K562 (cell line): ENCODE measurements around the gene MYOCD. TPM values are rescaled to one million over a fixed set of nuclear protein-coding genes. Genes with fewer than 3 reads are reported as not detected.

Experiments
- ATAC-seq: fragments of 200-7000 bp; cut with Tn5 transposase; 3 replicates; pipeline ENCODE4 v1.9.1; 2020; ENCODE audit warnings: moderate library complexity
- BruUV-seq: library from RNA; stranded (reverse); fragments of 400-500 nt; replicated peaks from 2 replicates; lab custom pipeline; 2021; lab: Mats Ljungman, UMichigan
- CTCF ChIA-PET: fragments of 300-600 bp; formaldehyde crosslinking; extraction: SDS; loops from one replicate; lab custom pipeline; 2021; ENCODE audit warnings: low intra/inter-chr PET ratio; lab: Yijun Ruan, JAX
- POLR2A ChIA-PET: fragments of 300-600, 350-650 bp; sonication (Branson Sonifier 250); formaldehyde crosslinking; extraction: SDS; loops from one replicate; lab custom pipeline; 2021; ENCODE audit warnings: antibody characterized with exemption, inconsistent platforms; lab: Yijun Ruan, JAX
- DNase-seq, 4 experiments: peaks; one replicate each; pipeline versions ENCODE4 v3.0.0 to v3.0.0-alpha.2; 2011 to 2018; ENCODE audit warnings: low spot score in 3 of 4, mixed read lengths in 3 of 4; ENCODE audit errors: extremely low read depth in 1 of 4
- FAIRE-seq: peaks from 2 replicates; lab custom pipeline; 2011; peaks lifted over from hg19 to GRCh38; lab: Jason Lieb, UNC
- H2AFZ ChIP-seq: 2 replicates; pipeline ENCODE4 v1.6.0; 2011; ENCODE audit warnings: low read depth, low read length, control low read depth, inconsistent platforms
- H3K27ac ChIP-seq: fragments of 200-600 bp; 3 replicates; pipeline ENCODE4 v1.8.0; 2011; ENCODE audit warnings: low read depth, mild to moderate bottlenecking, control low read depth, inconsistent platforms, low read length, moderate library complexity, mixed read lengths; ENCODE audit errors: extremely low read depth
- H3K27me3 ChIP-seq, 2 experiments: fragments of 300-600 bp in 1 of 2; 2 replicates in 1 of 2; 3 replicates in 1 of 2; pipeline versions ENCODE4 v1.6.0 to v1.8.0; 2011; ENCODE audit warnings: inconsistent platforms in 2 of 2, low read length in 2 of 2, mild to moderate bottlenecking in 1 of 2, mixed read lengths in 1 of 2, moderate library complexity in 1 of 2; ENCODE audit not compliant: control insufficient read depth in 2 of 2, insufficient read depth in 2 of 2
- H3K36me3 ChIP-seq: fragments of 300-600 bp; 3 replicates; pipeline ENCODE4 v1.8.0; 2011; ENCODE audit warnings: mild to moderate bottlenecking, low read length, inconsistent platforms; ENCODE audit not compliant: control insufficient read depth, insufficient read depth
- H3K4me1 ChIP-seq, 2 experiments: fragments of 200-600 bp in 1 of 2; replicated peaks in 1 of 2; 2 replicates in 1 of 2; 3 replicates in 1 of 2; pipeline versions ENCODE4 v1.5.1 to v1.8.0; 2011; ENCODE audit warnings: inconsistent platforms in 2 of 2, low read length in 2 of 2, mild to moderate bottlenecking in 1 of 2, mixed read lengths in 1 of 2, moderate library complexity in 1 of 2; ENCODE audit not compliant: control insufficient read depth in 2 of 2, insufficient read depth in 2 of 2
- H3K4me2 ChIP-seq: 2 replicates; pipeline ENCODE4 v1.6.1; 2011; ENCODE audit warnings: low read length, control low read depth, inconsistent platforms, mixed read lengths; ENCODE audit not compliant: insufficient read depth
- H3K4me3 ChIP-seq: fragments of 200-600 bp; sonication (generic), shearing (Covaris generic); 2 replicates; pipeline ENCODE4 v1.5.1; 2016; ENCODE audit warnings: control low read depth, inconsistent platforms
- H3K79me2 ChIP-seq: fragments of 200-600 bp; 3 replicates; pipeline ENCODE4 v1.8.0; 2011; ENCODE audit warnings: low read length, inconsistent platforms; ENCODE audit not compliant: control insufficient read depth, insufficient read depth
- H3K9ac ChIP-seq, 2 experiments: 2 replicates each; pipeline versions ENCODE4 v1.6.0 to v1.6.1; 2011; ENCODE audit warnings: low read depth in 2 of 2, low read length in 2 of 2, control low read depth in 1 of 2, inconsistent platforms in 1 of 2, mild to moderate bottlenecking in 1 of 2, mixed read lengths in 1 of 2; ENCODE audit not compliant: insufficient read depth in 1 of 2
- H3K9me1 ChIP-seq: one replicate; pipeline ENCODE4 v1.6.0; 2011; ENCODE audit warnings: inconsistent platforms, mild to moderate bottlenecking, low read length, moderate library complexity; ENCODE audit not compliant: control insufficient read depth, insufficient read depth
- H3K9me3 ChIP-seq: replicated peaks from 2 replicates; pipeline ENCODE4 v1.5.1; 2011; ENCODE audit warnings: low read depth, low read length, inconsistent platforms; ENCODE audit not compliant: control insufficient read depth, insufficient read depth
- H4K20me1 ChIP-seq: replicated peaks from 2 replicates; pipeline ENCODE4 v1.6.1; 2011; ENCODE audit warnings: low read length, inconsistent platforms, mixed read lengths; ENCODE audit not compliant: control insufficient read depth, insufficient read depth
- BRD4 ChIP-seq: fragments of 200-600 bp; sonication (generic); IDR thresholded peaks from 2 replicates; pipeline ENCODE4 v1.6.1; 2017; ENCODE audit warnings: inconsistent platforms
- CHD1 ChIP-seq: fragments of 200-600 bp; sonication (generic); IDR thresholded peaks from one replicate; pipeline ENCODE4 v1.6.1; 2012; ENCODE audit warnings: mild to moderate bottlenecking, moderate library complexity, low read length, inconsistent platforms
- DPF2 ChIP-seq: fragments of 450-650 bp; IDR thresholded peaks from 2 replicates; pipeline ENCODE4 v1.6.1; 2016
- MCM3 ChIP-seq: fragments of 450-650 bp; IDR thresholded peaks from 2 replicates; pipeline ENCODE4 v1.6.1; 2016
- MEIS2 ChIP-seq: fragments of 450-650 bp; IDR thresholded peaks from 2 replicates; pipeline ENCODE4 v1.6.1; 2014; ENCODE audit warnings: mild to moderate bottlenecking; ENCODE audit not compliant: partially characterized antibody
- RFX5 ChIP-seq: IDR thresholded peaks from 2 replicates; pipeline ENCODE4 v1.6.1; 2011; ENCODE audit warnings: low read depth, mild to moderate bottlenecking, improper control_type of control experiment, low read length
- SMAD2 ChIP-seq: fragments of 150-350 bp; IDR thresholded peaks from 2 replicates; pipeline ENCODE4 v1.6.1; 2014; ENCODE audit warnings: low read depth, mild to moderate bottlenecking, low read length
- TEAD2 ChIP-seq: fragments of 450-650 bp; IDR thresholded peaks from 2 replicates; pipeline ENCODE4 v1.6.1; 2016; ENCODE audit warnings: missing genetic modification characterization, control low read depth, missing compliant biosample characterization
- WHSC1 ChIP-seq: IDR thresholded peaks from one replicate; pipeline ENCODE4 v1.6.1; 2012; ENCODE audit warnings: low read length, control low read depth, inconsistent platforms
- ZNF274 ChIP-seq: IDR thresholded peaks from 2 replicates; pipeline ENCODE4 v1.6.1; 2011; ENCODE audit warnings: low read depth, mild to moderate bottlenecking, low read length, moderate library complexity, borderline replicate concordance
- ZNF436 ChIP-seq: fragments of 250-450, 450-650 bp; sonication (Bioruptor Pico); formaldehyde crosslinking; IDR thresholded peaks from 2 replicates; pipeline ENCODE4 v1.7.0; 2020; ENCODE audit warnings: mild to moderate bottlenecking
- WGBS: fragments of 100-300 bp; shearing (Covaris generic); methylation state at CpG from one replicate; pipeline ENCODE4 v1.1.6; 2016; ENCODE audit warnings: low coverage, mixed read lengths; ENCODE audit not compliant: insufficient coverage; ENCODE audit errors: missing lambda C conversion rate; 5-methylcytosine and 5-hydroxymethylcytosine counted together
- in situ Hi-C: fragments of 300-500 bp; cut with MboI; formaldehyde crosslinking; loops from 4 replicates; pipeline ENCODE4 v1.15.0; 2018; ENCODE audit warnings: inconsistent platforms, mixed read lengths
- intact Hi-C: fragments of 100-400 bp; cut with micrococcal nuclease; formaldehyde crosslinking; loops from 2 replicates; pipeline ENCODE4 v1.14.2; 2022
- polyA plus RNA-seq, 8 experiments: library from polyadenylated mRNA; depleted of rRNA in 4 of 8; stranded (reverse) in 5 of 8; unstranded in 3 of 8; fragments of >200 nt; fragmentation: Nextera tagmentation in 2 of 8; fragmentation: Illumina TruSeq in 1 of 8; extraction: Ambion mirVana in 2 of 8; extraction: Trizol in 1 of 8; gene quantifications; 2 replicates each; pipeline versions ENCODE4 v1.2.1 to v1.2.3, GENCODE V29; 2011 to 2014; ENCODE audit warnings: inconsistent platforms in 1 of 8, missing spikeins in 1 of 8
- total RNA-seq, 7 experiments: library from RNA; depleted of rRNA in 6 of 7; stranded (reverse); fragments of >200 nt in 6 of 7; fragmentation: Illumina TruSeq in 2 of 7; extraction: Trizol in 2 of 7; gene quantifications; 2 replicates each; pipeline versions ENCODE4 v1.2.1 to v1.2.3, GENCODE V29; 2011 to 2021; ENCODE audit warnings: low replicate concordance in 1 of 7
- TF ChIP-seq, protein P1 (sequence below): sonication (generic); formaldehyde crosslinking; IDR thresholded peaks from 2 replicates; pipeline ENCODE4 v1.8.1; 2023; ENCODE audit warnings: missing genetic modification reagents, mild to moderate bottlenecking, borderline replicate concordance
- TF ChIP-seq, protein P2 (sequence below): fragments of 450-650 bp; formaldehyde crosslinking; IDR thresholded peaks from 2 replicates; pipeline ENCODE4 v1.4.0; 2022; ENCODE audit warnings: missing genetic modification characterization
- TF ChIP-seq, protein P3 (sequence below): sonication (generic); formaldehyde crosslinking; IDR thresholded peaks from 2 replicates; pipeline ENCODE4 v1.8.1; 2023; ENCODE audit warnings: mild to moderate bottlenecking, missing genetic modification reagents
- TF ChIP-seq, protein P4 (sequence below): fragments of 250-450 bp; sonication (Bioruptor Pico); IDR thresholded peaks from 2 replicates; pipeline ENCODE4 v1.9.0; 2021; ENCODE audit warnings: mild to moderate bottlenecking, inconsistent platforms

MYOCD gene
- total and polyA plus RNA-seq, 9 of the 15 experiments (the other 6 are each of a cell fraction or from before 2014, with no cell fraction given), result not detected

DNA sequence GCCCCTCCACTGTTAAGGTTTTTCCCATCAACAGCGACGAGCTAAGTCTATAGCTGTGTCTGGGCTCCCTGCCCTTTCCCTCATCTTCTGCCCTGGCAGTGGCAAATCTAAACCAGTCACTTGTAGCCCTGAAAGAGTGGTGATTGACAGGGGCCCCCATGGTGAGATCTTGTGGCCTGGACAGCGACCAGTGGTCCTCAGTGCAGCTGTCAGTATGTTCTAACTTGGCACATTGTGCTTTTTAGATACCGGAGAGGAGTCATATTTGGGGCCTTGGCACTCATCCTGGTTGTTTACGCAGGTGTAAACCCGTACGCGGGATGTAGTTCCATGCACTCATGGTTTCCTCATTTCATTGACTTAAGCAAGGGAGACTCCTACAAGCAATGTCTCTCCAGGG is 66.1 kb downstream of the MYOCD start:
- H2AFZ ChIP-seq, result no peak overlapping the region
- no peak overlapping the region for H3K4me3 ChIP-seq
- in situ Hi-C loops (no loop called here), intact Hi-C loops (no loop called here)
- no TSS peak for BruUV-seq
- H3K9me3 ChIP-seq, result no peaks in the 10 kb centered on the region
- ChIA-PET CTCF (no interaction called here), POLR2A (no interaction called here)
- 10% methylated on average over 5 of the region's 8 CpGs for WGBS
- H3K27me3 ChIP-seq, result peaks cover 0 to 2% of the 10 kb centered on the region in 2 experiments; a peak in 1 of 5 replicates
- no peaks in the 10 kb centered on the region for H3K36me3 ChIP-seq
- no peaks in the 10 kb centered on the region for H3K9me1 ChIP-seq
- no peak for DNase-seq
- no peaks in the 10 kb centered on the region; a peak in 1 of 5 replicates for H3K4me1 ChIP-seq
- no peaks in the 10 kb centered on the region for H3K79me2 ChIP-seq
- no peak overlapping the region for H3K9ac ChIP-seq
- FAIRE-seq, result no peak
- ATAC-seq, result no peak
- H3K27ac ChIP-seq, result no peak overlapping the region
- H4K20me1 ChIP-seq, result no peaks in the 10 kb centered on the region
- H3K4me2 ChIP-seq, result no peak overlapping the region
- TF ChIP-seq ZNF274 (no peak), RFX5 (no peak), BRD4 (no peak), WHSC1 (no peak), DPF2 (no peak), MCM3 (no peak), CHD1 (no peak), MEIS2 (no peak), SMAD2 (no peak), TEAD2 (tag) (no peak), ZNF436 (CRISPR knock-in tag) (no peak)
- TF ChIP-seq, protein P1, sequence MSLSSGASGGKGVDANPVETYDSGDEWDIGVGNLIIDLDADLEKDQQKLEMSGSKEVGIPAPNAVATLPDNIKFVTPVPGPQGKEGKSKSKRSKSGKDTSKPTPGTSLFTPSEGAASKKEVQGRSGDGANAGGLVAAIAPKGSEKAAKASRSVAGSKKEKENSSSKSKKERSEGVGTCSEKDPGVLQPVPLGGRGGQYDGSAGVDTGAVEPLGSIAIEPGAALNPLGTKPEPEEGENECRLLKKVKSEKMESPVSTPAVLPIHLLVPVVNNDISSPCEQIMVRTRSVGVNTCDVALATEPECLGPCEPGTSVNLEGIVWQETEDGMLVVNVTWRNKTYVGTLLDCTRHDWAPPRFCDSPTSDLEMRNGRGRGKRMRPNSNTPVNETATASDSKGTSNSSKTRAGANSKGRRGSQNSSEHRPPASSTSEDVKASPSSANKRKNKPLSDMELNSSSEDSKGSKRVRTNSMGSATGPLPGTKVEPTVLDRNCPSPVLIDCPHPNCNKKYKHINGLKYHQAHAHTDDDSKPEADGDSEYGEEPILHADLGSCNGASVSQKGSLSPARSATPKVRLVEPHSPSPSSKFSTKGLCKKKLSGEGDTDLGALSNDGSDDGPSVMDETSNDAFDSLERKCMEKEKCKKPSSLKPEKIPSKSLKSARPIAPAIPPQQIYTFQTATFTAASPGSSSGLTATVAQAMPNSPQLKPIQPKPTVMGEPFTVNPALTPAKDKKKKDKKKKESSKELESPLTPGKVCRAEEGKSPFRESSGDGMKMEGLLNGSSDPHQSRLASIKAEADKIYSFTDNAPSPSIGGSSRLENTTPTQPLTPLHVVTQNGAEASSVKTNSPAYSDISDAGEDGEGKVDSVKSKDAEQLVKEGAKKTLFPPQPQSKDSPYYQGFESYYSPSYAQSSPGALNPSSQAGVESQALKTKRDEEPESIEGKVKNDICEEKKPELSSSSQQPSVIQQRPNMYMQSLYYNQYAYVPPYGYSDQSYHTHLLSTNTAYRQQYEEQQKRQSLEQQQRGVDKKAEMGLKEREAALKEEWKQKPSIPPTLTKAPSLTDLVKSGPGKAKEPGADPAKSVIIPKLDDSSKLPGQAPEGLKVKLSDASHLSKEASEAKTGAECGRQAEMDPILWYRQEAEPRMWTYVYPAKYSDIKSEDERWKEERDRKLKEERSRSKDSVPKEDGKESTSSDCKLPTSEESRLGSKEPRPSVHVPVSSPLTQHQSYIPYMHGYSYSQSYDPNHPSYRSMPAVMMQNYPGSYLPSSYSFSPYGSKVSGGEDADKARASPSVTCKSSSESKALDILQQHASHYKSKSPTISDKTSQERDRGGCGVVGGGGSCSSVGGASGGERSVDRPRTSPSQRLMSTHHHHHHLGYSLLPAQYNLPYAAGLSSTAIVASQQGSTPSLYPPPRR (CRISPR knock-in tag), result no peak
- TF ChIP-seq, protein P2, sequence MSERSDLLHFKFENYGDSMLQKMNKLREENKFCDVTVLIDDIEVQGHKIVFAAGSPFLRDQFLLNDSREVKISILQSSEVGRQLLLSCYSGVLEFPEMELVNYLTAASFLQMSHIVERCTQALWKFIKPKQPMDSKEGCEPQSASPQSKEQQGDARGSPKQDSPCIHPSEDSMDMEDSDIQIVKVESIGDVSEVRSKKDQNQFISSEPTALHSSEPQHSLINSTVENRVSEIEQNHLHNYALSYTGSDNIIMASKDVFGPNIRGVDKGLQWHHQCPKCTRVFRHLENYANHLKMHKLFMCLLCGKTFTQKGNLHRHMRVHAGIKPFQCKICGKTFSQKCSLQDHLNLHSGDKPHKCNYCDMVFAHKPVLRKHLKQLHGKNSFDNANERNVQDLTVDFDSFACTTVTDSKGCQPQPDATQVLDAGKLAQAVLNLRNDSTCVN (CRISPR knock-in tag), result no peak
- TF ChIP-seq, protein P3, sequence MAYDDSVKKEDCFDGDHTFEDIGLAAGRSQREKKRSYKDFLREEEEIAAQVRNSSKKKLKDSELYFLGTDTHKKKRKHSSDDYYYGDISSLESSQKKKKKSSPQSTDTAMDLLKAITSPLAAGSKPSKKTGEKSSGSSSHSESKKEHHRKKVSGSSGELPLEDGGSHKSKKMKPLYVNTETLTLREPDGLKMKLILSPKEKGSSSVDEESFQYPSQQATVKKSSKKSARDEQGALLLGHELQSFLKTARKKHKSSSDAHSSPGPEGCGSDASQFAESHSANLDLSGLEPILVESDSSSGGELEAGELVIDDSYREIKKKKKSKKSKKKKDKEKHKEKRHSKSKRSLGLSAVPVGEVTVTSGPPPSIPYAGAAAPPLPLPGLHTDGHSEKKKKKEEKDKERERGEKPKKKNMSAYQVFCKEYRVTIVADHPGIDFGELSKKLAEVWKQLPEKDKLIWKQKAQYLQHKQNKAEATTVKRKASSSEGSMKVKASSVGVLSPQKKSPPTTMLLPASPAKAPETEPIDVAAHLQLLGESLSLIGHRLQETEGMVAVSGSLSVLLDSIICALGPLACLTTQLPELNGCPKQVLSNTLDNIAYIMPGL (CRISPR knock-in tag), result no peak
- TF ChIP-seq, protein P4, sequence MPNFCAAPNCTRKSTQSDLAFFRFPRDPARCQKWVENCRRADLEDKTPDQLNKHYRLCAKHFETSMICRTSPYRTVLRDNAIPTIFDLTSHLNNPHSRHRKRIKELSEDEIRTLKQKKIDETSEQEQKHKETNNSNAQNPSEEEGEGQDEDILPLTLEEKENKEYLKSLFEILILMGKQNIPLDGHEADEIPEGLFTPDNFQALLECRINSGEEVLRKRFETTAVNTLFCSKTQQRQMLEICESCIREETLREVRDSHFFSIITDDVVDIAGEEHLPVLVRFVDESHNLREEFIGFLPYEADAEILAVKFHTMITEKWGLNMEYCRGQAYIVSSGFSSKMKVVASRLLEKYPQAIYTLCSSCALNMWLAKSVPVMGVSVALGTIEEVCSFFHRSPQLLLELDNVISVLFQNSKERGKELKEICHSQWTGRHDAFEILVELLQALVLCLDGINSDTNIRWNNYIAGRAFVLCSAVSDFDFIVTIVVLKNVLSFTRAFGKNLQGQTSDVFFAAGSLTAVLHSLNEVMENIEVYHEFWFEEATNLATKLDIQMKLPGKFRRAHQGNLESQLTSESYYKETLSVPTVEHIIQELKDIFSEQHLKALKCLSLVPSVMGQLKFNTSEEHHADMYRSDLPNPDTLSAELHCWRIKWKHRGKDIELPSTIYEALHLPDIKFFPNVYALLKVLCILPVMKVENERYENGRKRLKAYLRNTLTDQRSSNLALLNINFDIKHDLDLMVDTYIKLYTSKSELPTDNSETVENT (CRISPR knock-in tag), result no peak
